SK-N-SH (cell line): Measurements from ENCODE around the gene TUFM. TPM values are rescaled to one million over a fixed set of nuclear protein-coding genes. Genes with fewer than 3 reads are reported as not detected.
"Not testable (repeated sequence)": the region's sequence is repeated elsewhere in the genome, so short reads cannot be mapped to it uniquely, and the experiment has no call there.

Experiments used
- CTCF ChIA-PET: fragments of 300-600, 350-600 bp; formaldehyde crosslinking; extraction: SDS; loops from one replicate; lab custom pipeline; 2021; lab: Yijun Ruan, JAX
- POLR2A ChIA-PET: fragments of 350-600 bp; sonication (Branson Sonifier 250); formaldehyde crosslinking; extraction: SDS; loops from one replicate; lab custom pipeline; 2020; ENCODE audit warnings: antibody characterized with exemption, inconsistent platforms; lab: Yijun Ruan, JAX
- DNase-seq: peaks from one replicate; pipeline ENCODE4 v3.0.0; 2012
- H2AFZ ChIP-seq: fragments of 200-600 bp; sonication (generic); 2 replicates; pipeline ENCODE4 v1.8.1; 2016; ENCODE audit warnings: antibody characterized with exemption, mild to moderate bottlenecking, low read depth
- H3F3A ChIP-seq: fragments of 200-600 bp; sonication (generic); replicated peaks from 2 replicates; pipeline ENCODE3; 2016; ENCODE audit warnings: antibody characterized with exemption, mild to moderate bottlenecking; ENCODE audit not compliant: insufficient read depth
- H3K27ac ChIP-seq, 2 experiments: fragments of 200-500 bp in 1 of 2; fragments of 200-600 bp in 1 of 2; sonication (Bioruptor generic) in 1 of 2; sonication (generic), shearing (Covaris generic) in 1 of 2; 2 replicates each; pipeline versions ENCODE4 v1.5.1 to v1.6.1; 2014 to 2016; ENCODE audit warnings: low read depth in 2 of 2, inconsistent platforms in 1 of 2, low read length in 1 of 2, mild to moderate bottlenecking in 1 of 2, mixed read lengths in 1 of 2
- H3K27me3 ChIP-seq: fragments of 200-600 bp; sonication (generic), shearing (Covaris generic); 2 replicates; pipeline ENCODE4 v1.6.1; 2016; ENCODE audit warnings: mixed run types; ENCODE audit not compliant: insufficient read depth
- H3K36me3 ChIP-seq, 2 experiments: fragments of 200-500 bp in 1 of 2; fragments of 200-600 bp in 1 of 2; sonication (Bioruptor generic) in 1 of 2; sonication (generic) in 1 of 2; replicated peaks in 1 of 2; 2 replicates each; pipeline versions ENCODE3 to v1.5.1; 2014 to 2016; ENCODE audit warnings: low read length in 1 of 2, mild to moderate bottlenecking in 1 of 2; ENCODE audit not compliant: insufficient read depth in 2 of 2, control insufficient read depth in 1 of 2
- H3K4me1 ChIP-seq, 2 experiments: fragments of 200-500 bp in 1 of 2; fragments of 200-600 bp in 1 of 2; sonication (Bioruptor generic) in 1 of 2; sonication (generic), shearing (Covaris generic) in 1 of 2; 2 replicates each; pipeline versions ENCODE4 v1.5.1 to v1.6.1; 2014 to 2016; ENCODE audit warnings: low read depth in 1 of 2, low read length in 1 of 2, mixed run types in 1 of 2; ENCODE audit not compliant: insufficient read depth in 2 of 2, control insufficient read depth in 1 of 2
- H3K4me2 ChIP-seq: fragments of 200-600 bp; sonication (generic), shearing (Covaris generic); 2 replicates; pipeline ENCODE4 v1.6.1; 2017; ENCODE audit warnings: mixed run types
- H3K4me3 ChIP-seq, 2 experiments: fragments of 200-500 bp in 1 of 2; fragments of 200-600 bp in 1 of 2; sonication (Bioruptor generic) in 1 of 2; sonication (generic), shearing (Covaris generic) in 1 of 2; 2 replicates each; pipeline versions ENCODE4 v1.5.1 to v1.8.1; 2014 to 2016; ENCODE audit warnings: low read depth in 2 of 2, inconsistent platforms in 1 of 2, low read length in 1 of 2, mild to moderate bottlenecking in 1 of 2, mixed read lengths in 1 of 2, moderate library complexity in 1 of 2
- H3K79me2 ChIP-seq: fragments of 200-600 bp; sonication (generic); 2 replicates; pipeline ENCODE4 v1.8.1; 2017; ENCODE audit warnings: mild to moderate bottlenecking; ENCODE audit not compliant: insufficient read depth
- H3K9ac ChIP-seq: fragments of 200-600 bp; sonication (generic); 2 replicates; pipeline ENCODE4 v1.6.1; 2017; ENCODE audit warnings: mixed run types
- H3K9me2 ChIP-seq: fragments of 200-600 bp; sonication (generic); 2 replicates; pipeline ENCODE4 v1.6.1; 2017; ENCODE audit warnings: mixed run types
- H3K9me3 ChIP-seq: fragments of 200-600 bp; sonication (generic); 2 replicates; pipeline ENCODE4 v1.6.1; 2017; ENCODE audit warnings: mixed run types, mild to moderate bottlenecking, moderate library complexity
- H4K20me1 ChIP-seq: fragments of 200-600 bp; sonication (generic); 2 replicates; pipeline ENCODE4 v1.6.1; 2017; ENCODE audit warnings: mild to moderate bottlenecking, mixed run types; ENCODE audit not compliant: insufficient read depth
- EZH2phosphoT487 ChIP-seq: fragments of 200-600 bp; sonication (generic); IDR thresholded peaks from 2 replicates; pipeline ENCODE4 v1.6.1; 2017; ENCODE audit warnings: low read depth, mixed run types, mild to moderate bottlenecking, antibody characterized with exemption, moderate library complexity, borderline replicate concordance
- FOSL2 ChIP-seq: IDR thresholded peaks from 2 replicates; pipeline ENCODE4 v1.4.0; 2012; ENCODE audit warnings: low read depth, mild to moderate bottlenecking, moderate library complexity, borderline replicate concordance
- FOXM1 ChIP-seq: IDR thresholded peaks from 2 replicates; pipeline ENCODE4 v1.4.0; 2012; ENCODE audit warnings: low read depth, mild to moderate bottlenecking
- GATA2 ChIP-seq: sonication (generic); formaldehyde crosslinking; IDR thresholded peaks from 2 replicates; pipeline ENCODE4 v1.5.0; 2020; ENCODE audit warnings: mild to moderate bottlenecking, missing genetic modification reagents
- RXRA ChIP-seq: IDR thresholded peaks from 2 replicates; pipeline ENCODE4 v1.4.0; 2012; ENCODE audit warnings: low read depth, mild to moderate bottlenecking, borderline replicate concordance
- SMC3 ChIP-seq: IDR thresholded peaks from 2 replicates; pipeline ENCODE4 v1.6.1; 2012; ENCODE audit warnings: low read depth, low read length, improper control_type of control experiment
- WGBS: methylation state at CpG from one replicate; pipeline ENCODE4 v1.1.6; 2017; ENCODE audit warnings: low lambda C conversion rate; 5-methylcytosine and 5-hydroxymethylcytosine counted together
- polyA plus RNA-seq, 3 experiments: library from polyadenylated mRNA; depleted of rRNA; stranded (reverse); fragments of >200 nt; gene quantifications; 2 replicates each; pipeline ENCODE4 v1.2.3, GENCODE V29; 2012
- TF ChIP-seq, protein P1 (sequence below): IDR thresholded peaks from 2 replicates; pipeline ENCODE4 v1.4.0; 2012; ENCODE audit warnings: low read depth, borderline replicate concordance
- TF ChIP-seq, protein P2 (sequence below): fragments of 200-600 bp; sonication (generic); IDR thresholded peaks from 2 replicates; pipeline ENCODE4 v1.6.1; 2017; ENCODE audit warnings: antibody characterized with exemption, mild to moderate bottlenecking, moderate library complexity
- TF ChIP-seq, protein P3 (sequence below): fragments of 150-350 bp; IDR thresholded peaks from 2 replicates; pipeline ENCODE4 v1.6.1; 2016; ENCODE audit warnings: mild to moderate bottlenecking, low read depth, low read length
- TF ChIP-seq, protein P4 (sequence below): IDR thresholded peaks from 2 replicates; pipeline ENCODE4 v1.6.1; 2012; ENCODE audit warnings: mild to moderate bottlenecking, low read depth, low read length, moderate library complexity

The TUFM gene
- polyA plus RNA-seq, 1 of the 3 experiments (the other 2 are of a cell fraction): 358 TPM

DNA sequence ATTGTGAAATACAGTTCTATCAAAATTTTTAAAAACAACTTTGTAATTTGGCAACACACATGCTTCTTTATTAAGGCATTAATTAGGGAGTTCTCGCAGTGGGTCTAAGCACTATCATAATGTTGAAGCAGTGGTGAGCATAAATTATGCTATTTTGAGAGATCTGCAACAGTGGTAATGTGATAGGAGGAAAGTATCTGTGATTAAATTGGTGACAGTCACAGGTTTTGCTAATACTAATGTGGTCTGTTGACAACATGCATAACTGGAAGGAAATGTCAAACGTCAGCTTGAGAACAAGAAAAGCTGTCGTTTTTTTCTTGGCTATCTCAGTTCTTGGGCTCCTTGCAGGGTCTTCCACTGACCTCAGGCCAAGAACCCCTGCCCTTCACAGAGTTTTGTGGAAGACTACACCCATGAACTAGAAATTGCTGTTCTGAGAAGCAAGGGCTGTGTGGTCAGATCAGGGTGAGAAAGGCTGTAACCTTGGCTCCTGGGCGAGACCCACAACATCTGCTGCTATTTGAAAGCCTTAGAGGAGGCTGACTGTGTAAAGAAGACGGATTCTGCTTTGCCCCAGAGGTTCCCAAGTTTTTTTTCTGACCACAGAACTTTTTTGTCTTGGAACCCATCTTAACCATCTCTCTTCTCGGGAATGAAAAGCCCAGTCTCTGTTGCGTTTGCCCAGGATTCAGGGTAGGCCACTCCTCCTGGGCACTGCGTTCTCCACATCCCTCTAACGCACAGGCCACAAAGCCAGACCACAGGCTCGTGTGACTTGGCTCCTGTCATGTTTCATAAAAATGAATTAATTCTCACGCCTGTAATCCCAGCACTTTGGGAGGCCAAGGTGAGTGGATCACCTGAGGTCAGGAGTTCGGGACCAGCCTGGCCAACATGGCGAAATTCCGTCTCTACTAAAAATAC lies 46.1 kb upstream of the TUFM start:
- POLR2A ChIA-PET: no interaction called here
- Histone ChIP-seq H3K4me1 (no peaks in the 10 kb centered on the region), H2AFZ (no peak overlapping the region), H3K9me2 (no peaks in the 10 kb centered on the region), H3K36me3 (no peaks in the 10 kb centered on the region), H3K27me3 (no peaks in the 10 kb centered on the region), H3F3A (no peaks in the 10 kb centered on the region), H3K27ac (no peak overlapping the region), H3K4me3 (no peak overlapping the region), H3K4me2 (no peak overlapping the region), H3K79me2 (no peaks in the 10 kb centered on the region), H3K9ac (no peak overlapping the region), H3K9me3 (no peaks in the 10 kb centered on the region), H4K20me1 (no peaks in the 10 kb centered on the region)
- CTCF ChIA-PET: interaction anchor here (1.7 kb wide), 1 partner anchor 18 kb away, joined by 4 read pairs; no protein-coding TSS in a partner anchor
- no peak for DNase-seq
- 88% methylated on average over 14 of the region's 14 CpGs for WGBS
- TF ChIP-seq FOXM1 (no peak), GATA2 (CRISPR knock-in tag) (no peak), SMC3 (no peak), EZH2phosphoT487 (no peak), RXRA (no peak), FOSL2 (no peak)
- TF ChIP-seq, protein P1, sequence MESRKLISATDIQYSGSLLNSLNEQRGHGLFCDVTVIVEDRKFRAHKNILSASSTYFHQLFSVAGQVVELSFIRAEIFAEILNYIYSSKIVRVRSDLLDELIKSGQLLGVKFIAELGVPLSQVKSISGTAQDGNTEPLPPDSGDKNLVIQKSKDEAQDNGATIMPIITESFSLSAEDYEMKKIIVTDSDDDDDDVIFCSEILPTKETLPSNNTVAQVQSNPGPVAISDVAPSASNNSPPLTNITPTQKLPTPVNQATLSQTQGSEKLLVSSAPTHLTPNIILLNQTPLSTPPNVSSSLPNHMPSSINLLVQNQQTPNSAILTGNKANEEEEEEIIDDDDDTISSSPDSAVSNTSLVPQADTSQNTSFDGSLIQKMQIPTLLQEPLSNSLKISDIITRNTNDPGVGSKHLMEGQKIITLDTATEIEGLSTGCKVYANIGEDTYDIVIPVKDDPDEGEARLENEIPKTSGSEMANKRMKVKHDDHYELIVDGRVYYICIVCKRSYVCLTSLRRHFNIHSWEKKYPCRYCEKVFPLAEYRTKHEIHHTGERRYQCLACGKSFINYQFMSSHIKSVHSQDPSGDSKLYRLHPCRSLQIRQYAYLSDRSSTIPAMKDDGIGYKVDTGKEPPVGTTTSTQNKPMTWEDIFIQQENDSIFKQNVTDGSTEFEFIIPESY: no peak
- TF ChIP-seq, protein P2, sequence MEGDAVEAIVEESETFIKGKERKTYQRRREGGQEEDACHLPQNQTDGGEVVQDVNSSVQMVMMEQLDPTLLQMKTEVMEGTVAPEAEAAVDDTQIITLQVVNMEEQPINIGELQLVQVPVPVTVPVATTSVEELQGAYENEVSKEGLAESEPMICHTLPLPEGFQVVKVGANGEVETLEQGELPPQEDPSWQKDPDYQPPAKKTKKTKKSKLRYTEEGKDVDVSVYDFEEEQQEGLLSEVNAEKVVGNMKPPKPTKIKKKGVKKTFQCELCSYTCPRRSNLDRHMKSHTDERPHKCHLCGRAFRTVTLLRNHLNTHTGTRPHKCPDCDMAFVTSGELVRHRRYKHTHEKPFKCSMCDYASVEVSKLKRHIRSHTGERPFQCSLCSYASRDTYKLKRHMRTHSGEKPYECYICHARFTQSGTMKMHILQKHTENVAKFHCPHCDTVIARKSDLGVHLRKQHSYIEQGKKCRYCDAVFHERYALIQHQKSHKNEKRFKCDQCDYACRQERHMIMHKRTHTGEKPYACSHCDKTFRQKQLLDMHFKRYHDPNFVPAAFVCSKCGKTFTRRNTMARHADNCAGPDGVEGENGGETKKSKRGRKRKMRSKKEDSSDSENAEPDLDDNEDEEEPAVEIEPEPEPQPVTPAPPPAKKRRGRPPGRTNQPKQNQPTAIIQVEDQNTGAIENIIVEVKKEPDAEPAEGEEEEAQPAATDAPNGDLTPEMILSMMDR: no peak
- TF ChIP-seq, protein P3, sequence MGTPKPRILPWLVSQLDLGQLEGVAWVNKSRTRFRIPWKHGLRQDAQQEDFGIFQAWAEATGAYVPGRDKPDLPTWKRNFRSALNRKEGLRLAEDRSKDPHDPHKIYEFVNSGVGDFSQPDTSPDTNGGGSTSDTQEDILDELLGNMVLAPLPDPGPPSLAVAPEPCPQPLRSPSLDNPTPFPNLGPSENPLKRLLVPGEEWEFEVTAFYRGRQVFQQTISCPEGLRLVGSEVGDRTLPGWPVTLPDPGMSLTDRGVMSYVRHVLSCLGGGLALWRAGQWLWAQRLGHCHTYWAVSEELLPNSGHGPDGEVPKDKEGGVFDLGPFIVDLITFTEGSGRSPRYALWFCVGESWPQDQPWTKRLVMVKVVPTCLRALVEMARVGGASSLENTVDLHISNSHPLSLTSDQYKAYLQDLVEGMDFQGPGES: no peak
- TF ChIP-seq, protein P4, sequence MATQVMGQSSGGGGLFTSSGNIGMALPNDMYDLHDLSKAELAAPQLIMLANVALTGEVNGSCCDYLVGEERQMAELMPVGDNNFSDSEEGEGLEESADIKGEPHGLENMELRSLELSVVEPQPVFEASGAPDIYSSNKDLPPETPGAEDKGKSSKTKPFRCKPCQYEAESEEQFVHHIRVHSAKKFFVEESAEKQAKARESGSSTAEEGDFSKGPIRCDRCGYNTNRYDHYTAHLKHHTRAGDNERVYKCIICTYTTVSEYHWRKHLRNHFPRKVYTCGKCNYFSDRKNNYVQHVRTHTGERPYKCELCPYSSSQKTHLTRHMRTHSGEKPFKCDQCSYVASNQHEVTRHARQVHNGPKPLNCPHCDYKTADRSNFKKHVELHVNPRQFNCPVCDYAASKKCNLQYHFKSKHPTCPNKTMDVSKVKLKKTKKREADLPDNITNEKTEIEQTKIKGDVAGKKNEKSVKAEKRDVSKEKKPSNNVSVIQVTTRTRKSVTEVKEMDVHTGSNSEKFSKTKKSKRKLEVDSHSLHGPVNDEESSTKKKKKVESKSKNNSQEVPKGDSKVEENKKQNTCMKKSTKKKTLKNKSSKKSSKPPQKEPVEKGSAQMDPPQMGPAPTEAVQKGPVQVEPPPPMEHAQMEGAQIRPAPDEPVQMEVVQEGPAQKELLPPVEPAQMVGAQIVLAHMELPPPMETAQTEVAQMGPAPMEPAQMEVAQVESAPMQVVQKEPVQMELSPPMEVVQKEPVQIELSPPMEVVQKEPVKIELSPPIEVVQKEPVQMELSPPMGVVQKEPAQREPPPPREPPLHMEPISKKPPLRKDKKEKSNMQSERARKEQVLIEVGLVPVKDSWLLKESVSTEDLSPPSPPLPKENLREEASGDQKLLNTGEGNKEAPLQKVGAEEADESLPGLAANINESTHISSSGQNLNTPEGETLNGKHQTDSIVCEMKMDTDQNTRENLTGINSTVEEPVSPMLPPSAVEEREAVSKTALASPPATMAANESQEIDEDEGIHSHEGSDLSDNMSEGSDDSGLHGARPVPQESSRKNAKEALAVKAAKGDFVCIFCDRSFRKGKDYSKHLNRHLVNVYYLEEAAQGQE: no peak

DNA sequence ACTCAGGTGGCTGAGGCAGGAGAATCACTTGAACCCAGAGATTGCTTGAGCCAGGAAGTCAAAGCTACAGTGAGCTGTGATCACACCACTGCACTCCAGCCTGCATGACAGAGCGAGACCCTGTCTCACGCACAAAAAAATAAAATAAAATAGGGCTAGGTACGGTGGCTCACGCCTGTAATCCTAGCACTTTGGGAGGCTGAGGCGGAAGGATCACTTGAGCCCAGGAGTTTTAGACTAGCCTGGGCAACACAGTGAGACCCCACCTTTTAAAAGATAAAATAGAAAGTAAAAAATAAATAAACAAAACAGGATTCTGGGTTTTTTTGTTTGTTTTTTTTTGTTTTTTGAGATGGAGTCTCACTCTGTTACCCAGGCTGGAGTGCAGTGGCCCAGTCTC lies 44.2 kb upstream of the TUFM start:
- H3K9me3 ChIP-seq, H3K27me3 ChIP-seq, H3K79me2 ChIP-seq, H3K9ac ChIP-seq, H3F3A ChIP-seq, H3K4me2 ChIP-seq, H3K36me3 ChIP-seq, H4K20me1 ChIP-seq, H3K4me1 ChIP-seq, DNase-seq, H2AFZ ChIP-seq, H3K4me3 ChIP-seq, H3K9me2 ChIP-seq, H3K27ac ChIP-seq: not testable (repeated sequence)
- ChIA-PET POLR2A (interaction anchor here (1.3 kb wide), 1 partner anchor 27 kb away, joined by 3 read pairs; no protein-coding TSS in a partner anchor), CTCF (interaction anchor here (0.9 to 1.7 kb wide), 2 partner anchors 17 to 55 kb away, joined by 4 read pairs; no protein-coding TSS in a partner anchor)
- WGBS: 98% methylated on average over 5 of the region's 5 CpGs
